Left ventricle myocardium superior (tissue), 1 donor: Measurements from ENCODE around the gene IER5L. TPM values are rescaled to one million over a fixed set of nuclear protein-coding genes. Genes with fewer than 3 reads are reported as not detected.

Experiments used
- ATAC-seq: fragments of 200-7000 bp; cut with Tn5 transposase; one replicate; pipeline ENCODE4 v1.9.1; 2020; ENCODE audit warnings: mild to moderate bottlenecking, moderate library complexity
- DNase-seq: peaks from one replicate; pipeline ENCODE4 v3.0.0-alpha.2; 2020
- intact Hi-C: fragments of 100-400 bp; cut with micrococcal nuclease; formaldehyde crosslinking; loops from one replicate; pipeline ENCODE4 v1.11.0; 2022
- total RNA-seq: library from RNA; stranded (reverse); fragmentation: NEBNext Ultra II Directional; extraction: Animal tissue kit (Norgen Biotek cat#: 25700); gene quantifications from one replicate; pipeline ENCODE4 v1.2.1, GENCODE V29; 2021
- donor health status: DM: no; HTN: yes; CAD: no; lungs with severe emphysema.

The IER5L gene
- total RNA-seq, 1 donor from 2014 or later: 3.5 TPM

GRCh38 chr9:129128689-129129088 is 49.4 kb downstream of the IER5L start:
- ATAC-seq (no peak), DNase-seq (no peak)
- intact Hi-C loops: no loop called here

GRCh38 chr9:129126749-129127618 is 51.1 kb downstream of the IER5L start:
- intact Hi-C loops: no loop called here
- DNase-seq (no peak), ATAC-seq (no peak)

Other genes with a start within 250 kb of the IER5L start
- 8.0 TPM for gene DOLK, start 230.7 kb downstream of the IER5L start, total RNA-seq
- gene NUP188, start 230.6 kb downstream of the IER5L start, total RNA-seq: 17.4 TPM
- 35.3 TPM for gene SH3GLB2, start 149.9 kb downstream of the IER5L start, total RNA-seq
- 39.0 TPM for gene MIGA2, start 141.6 kb downstream of the IER5L start, total RNA-seq
- 5.2 TPM for gene DOLPP1, start 97.2 kb downstream of the IER5L start, total RNA-seq
- gene CRAT, start 67.5 kb downstream of the IER5L start, total RNA-seq: 94.6 TPM
- 186 TPM for gene PTPA, start 66.8 kb downstream of the IER5L start, total RNA-seq